Measurements from ENCODE around the gene ANG.
A peak's percentile ranks its signal among the peaks of the same experiment; 100 is the strongest.
"Not testable (repeated sequence)": the region's sequence is repeated elsewhere in the genome, so short reads cannot be mapped to it uniquely, and the experiment has no call there.

The ANG gene

DNA sequence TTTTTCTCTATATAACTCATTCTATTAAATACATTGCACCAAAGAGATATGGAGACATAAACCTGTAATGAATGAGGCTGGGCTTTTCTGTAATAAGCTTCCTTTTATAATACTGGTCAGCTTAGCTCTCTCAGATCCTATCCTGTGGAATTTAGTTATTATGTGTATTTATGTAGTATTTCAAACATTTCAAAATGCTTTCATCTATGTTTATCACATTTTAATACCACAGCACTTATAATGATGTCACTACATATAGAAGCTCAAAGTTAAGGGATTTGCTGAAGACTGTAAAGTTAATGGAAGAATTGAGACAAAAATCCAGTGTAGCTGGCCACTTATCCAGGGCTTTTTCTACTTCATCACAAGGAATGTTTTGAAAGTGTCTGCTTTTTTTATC lies 11.4 kb downstream of the ANG start:
- DNase-seq: no peak

DNA sequence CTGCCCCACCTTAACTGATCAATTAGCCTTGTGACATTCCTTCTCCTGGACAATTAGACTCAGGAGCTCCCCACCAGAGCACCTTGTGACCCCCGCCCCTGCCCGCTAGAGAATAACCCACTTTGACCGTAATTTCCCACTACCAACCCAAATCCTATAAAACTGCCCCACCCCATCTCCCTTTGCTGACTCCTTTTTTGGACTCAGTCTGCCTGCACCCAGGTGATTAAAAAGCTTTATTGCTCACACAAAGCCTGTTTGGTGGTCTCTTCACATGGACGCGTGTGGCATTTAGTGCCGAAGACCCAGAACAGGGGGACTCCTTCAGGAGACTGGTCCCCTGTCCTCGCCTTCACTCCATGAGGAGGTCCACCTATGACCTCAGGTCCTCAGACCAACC lies 12.4 kb downstream of the ANG start:
- not testable (repeated sequence) for DNase-seq

DNA sequence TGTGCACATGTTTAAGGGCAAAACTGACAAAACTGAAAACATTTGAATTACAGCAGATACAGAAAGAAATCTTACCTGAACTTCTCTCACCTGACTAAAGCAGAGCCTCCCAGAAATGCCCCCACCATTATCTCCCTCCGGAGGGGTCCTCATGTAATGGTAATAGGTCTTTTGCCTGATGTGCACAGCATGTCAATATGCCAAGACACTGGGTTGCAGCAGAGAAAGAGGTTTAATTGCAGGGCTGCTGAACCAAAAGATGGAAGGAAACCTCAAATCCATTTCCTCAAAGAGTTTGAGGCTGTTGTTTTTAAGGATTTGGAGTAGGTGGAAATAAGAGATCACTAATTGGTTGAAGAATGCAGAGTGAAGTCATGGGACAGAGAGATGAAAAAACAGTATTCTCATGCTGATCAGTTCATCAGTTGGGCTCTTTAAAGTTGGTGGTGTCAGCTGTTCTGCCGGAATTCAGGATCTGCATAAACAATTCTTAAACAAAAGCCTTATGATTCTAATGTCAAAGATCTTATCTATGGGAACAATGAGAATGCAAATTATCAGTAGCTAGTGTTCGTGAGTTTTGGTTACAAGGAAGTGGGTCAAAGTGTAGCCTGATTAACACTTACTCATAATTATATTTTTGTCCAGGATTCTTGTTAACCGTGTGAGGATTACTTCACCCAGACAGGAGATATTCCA lies 18.2 kb downstream of the ANG start:
- DNase-seq: peak in 1 of 2 donors; percentile 20

DNA sequence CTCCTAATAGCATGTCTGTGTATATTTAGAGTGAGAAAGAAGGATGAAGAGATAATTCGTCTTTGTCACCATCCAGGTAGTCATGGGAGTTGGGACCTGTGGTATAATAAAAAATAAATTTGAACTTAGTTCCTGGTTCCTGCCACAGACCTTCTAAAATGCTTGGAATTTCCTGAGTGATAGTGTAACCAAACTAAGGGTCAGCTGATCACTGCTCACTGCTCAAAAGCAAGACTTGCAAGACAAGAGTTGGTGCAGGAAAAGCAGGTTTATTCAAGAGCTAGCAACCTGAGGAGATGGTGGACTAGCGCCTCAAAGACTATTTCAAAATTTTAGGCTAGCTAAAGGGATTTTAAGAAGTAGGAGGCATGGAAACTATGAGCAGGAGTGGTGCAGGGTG lies 19.1 kb downstream of the ANG start:
- DNase-seq: no peak

DNA sequence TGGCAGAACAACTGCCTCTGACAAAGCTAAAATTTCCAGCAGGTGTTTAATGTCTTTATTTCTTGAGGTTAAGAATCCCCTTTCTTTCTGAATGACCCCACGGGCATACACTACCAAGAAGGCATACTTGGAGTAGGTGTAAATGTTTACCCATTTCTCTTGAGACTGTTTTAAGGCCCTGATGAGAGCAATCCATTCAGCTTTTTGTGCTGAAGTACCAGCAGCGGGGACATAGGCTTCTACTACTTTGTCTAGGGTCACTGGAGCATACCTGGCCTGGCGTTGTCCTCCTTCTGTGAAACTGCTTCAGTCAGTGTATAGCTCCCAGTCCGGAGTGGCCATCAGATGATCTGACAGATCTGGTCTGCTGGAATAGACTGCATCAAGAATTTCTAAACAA lies 22.7 kb downstream of the ANG start:
- no peak for DNase-seq

DNA sequence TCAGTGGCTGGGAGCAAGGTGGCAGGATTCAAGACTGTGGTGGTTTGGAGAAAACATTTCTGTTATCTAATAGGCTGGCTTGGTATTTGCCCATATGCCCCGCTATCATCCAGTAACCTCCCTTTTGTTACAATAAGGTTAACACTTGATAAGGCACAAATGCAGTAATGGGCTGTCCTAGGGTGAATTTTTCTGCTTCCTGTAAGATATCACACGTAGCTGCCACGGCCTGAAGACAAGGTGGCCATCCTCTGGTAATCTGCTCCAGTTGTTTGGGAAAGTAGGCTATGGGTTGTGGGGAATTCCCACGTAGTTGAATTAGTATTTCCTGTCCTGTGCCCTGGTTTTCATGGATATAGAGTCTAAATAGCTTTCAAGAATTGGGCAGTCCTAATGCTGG lies 23.1 kb downstream of the ANG start:
- no peak for DNase-seq

DNA sequence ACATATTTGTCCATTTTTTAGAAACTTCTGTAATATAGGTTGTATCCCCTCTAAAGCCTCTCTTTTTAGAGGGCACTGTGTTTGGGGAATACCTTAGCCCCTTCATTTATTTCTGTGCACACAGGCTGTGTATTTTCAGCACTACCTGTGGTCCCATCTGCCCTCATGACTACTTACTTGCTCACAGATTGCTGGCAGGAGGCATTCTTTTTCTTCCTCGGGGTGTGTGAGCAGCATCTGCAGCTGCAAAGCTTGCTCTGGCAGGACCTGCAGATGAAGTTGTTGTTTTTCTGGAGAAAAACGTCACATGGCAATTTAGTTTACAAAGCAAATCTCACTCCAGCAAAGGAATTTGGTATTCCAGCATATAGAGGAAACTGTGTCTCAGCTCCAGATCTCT lies 24.3 kb downstream of the ANG start:
- no peak for DNase-seq

DNA sequence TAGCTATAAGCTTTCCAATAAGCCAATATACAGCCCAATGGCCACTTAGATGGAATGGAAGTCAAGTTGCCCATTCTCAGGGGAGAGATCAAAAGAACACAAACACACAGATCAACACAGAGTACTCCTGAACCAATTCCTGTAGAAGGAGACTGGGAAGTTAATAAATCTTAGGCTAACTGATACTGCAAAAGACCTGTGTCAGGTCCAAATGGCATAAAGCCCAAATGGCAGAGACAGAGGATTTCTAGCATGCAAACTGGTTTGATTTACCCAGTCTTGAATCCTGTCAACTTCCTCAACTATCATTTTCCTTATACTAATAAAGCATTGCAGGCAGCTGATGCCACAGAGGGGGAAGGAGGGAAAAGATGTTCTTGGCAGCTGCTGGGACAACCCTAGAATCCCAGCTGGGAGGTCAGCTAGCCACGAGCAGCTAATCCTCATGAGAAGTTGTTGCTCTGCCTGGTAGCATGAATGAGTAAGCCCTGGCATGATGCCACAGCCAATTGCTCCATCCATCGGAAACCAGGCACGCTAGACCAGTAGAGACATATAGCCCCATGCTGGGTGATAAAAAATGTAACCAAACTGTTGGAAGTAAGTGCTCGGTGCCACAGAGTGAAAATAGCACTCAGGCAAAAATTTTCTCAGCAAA lies 26.2 kb downstream of the ANG start:
- DNase-seq: peak; percentile 93 to 94

DNA sequence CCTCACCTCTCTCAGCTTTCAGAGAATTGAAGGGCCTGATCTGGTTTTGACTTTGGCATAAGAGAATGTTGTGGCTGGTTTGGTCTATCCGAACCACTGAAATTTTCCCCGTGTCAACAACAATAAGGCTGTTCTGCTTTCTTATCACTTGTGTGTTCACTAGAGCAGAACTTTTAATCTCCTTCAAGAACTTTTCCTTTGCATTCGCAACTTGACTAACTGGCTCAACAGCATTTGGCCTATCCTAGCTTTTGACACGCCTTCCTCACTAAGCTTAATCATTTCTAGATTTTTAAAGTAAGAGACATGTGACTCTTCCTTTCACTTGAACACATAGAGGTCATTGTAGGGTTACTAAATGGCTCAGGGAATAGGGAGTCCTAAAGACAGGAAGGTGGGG lies 31.2 kb downstream of the ANG start:
- no peak for DNase-seq

DNA sequence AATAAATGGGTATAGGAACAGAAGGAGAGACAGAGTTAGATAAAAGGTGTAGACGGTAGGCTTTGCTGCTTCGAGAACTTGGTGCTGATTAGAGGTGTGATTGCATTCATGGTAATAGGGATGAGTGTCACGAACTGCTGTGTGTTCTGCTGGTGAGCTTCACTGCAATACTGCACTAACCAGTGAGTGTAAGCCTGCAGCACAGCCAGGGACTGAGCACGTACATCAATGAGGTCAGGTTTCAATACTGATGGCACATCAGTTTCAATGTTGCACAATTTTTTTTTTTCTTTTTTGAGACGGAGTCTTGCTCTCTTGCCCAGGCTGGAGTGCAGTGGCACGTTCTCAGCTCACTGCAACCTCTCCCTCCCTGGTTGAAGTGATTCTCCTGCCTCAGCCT lies 32.2 kb downstream of the ANG start:
- no peak for DNase-seq

DNA sequence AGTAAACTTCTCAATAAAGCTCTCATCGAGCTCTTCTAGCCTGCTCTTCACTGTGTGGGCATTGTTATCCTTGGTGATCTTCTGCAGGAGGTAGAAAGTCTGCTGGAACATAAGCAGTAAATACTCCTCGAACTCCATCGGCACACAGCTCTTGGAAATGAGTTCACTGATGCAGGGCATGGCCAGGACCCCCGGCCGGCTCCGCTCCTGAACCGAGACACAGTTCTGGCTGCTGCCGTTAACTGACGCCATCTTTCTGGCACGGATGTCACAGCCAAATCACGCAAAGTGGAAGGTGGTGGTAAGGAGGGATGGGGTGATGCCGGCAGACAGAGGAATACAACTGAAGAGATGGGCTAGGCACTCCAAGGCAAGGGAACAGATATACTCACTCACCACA lies 33.5 kb downstream of the ANG start:
- DNase-seq: no peak

DNA sequence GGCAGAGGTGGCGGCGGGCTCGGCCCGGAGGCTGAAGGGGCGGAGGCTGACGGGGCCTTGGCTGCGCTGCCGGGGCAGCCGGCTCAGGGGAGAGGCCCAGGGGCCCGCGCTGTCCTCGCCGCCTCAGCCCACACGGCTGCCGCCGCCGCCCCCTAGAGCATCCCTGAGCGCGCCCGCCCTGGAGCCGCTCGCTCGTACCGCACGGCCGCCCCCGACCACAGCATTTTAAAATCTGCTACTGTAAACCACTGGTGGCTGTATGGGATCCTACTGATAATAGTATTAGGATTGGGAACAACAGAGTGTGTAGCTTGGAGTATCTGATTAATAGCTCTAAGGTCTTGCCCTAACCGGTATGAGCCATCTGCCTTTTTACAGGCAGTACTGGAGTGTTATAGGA lies 34.9 kb downstream of the ANG start:
- DNase-seq: no peak

DNA sequence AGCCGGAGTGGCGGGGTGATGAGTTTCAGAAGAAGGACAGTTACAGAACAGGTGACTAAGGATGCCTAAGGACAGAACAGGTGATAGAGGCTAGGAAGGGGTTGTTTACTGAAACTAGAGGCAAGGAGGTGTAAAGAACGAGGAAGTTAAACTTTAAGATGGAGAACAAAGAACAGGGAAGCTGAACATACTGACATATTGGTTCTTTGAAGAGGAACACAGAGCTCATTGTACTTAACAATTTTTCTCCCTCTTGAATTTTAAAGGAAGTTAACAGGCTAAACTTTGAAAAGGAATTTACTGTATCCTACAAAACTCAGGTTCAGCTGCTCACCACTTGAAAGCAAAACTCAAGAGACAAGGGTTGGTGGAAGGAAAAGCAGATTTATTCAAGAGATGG lies 37.6 kb downstream of the ANG start:
- DNase-seq: peak; percentile 10 to 35

DNA sequence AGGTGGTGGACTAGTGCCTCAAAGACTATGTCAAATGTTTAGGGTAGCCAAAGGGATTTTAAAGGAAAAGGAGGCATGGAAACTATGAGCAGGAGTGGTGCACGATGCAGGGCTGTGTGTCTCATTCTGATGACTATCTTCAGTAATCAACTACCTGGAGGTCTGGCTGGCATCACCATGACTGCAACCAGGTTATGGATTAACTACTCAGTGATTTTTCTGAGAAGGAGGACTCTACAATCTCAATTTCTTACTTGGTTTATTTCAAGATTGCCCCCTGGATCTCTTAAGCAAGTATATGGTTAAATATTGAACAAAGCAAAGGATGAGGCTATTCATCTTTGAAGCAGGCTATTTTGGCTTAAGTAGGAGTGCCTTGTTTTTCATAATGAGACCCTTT lies 38.0 kb downstream of the ANG start:
- DNase-seq: no peak

DNA sequence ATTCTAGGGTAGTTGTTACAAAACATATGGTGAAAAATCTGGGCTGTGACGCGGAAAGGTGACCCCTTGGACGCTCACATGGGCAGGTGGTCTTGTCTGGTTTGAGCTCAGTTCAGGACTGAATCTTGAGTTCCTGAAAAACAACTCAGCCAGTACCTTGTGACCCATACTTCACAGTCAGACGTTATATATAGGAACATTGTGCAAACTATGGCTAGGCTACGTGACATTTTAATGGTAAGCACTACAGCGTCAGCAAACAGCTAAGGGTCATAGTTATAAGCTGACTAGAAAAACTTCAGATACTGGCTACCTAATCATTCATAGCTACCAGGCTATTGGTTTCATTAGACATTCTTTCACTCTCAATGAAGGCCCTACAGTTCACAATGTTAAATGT lies 42.3 kb downstream of the ANG start:
- peak; percentile 44 to 65 for DNase-seq

DNA sequence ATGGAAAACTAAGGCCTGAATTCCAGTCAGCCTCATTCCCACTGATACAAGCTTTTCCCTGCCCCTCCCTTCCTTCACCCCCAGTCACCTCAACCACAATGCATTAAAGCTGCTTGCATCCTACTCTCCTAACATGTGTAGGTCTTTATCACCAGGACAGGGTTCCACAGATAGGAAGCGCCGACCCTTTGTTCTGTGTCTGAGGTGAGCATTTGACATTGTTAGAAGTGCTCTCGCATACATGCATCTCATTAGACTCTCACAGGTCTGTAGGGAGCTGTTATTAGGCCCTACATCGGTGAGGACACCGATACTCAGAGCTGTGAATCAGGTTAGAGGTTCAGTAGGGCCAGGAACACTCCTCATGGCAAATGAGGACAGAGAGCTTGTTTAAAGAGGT lies 43.9 kb downstream of the ANG start:
- DNase-seq: no peak

DNA sequence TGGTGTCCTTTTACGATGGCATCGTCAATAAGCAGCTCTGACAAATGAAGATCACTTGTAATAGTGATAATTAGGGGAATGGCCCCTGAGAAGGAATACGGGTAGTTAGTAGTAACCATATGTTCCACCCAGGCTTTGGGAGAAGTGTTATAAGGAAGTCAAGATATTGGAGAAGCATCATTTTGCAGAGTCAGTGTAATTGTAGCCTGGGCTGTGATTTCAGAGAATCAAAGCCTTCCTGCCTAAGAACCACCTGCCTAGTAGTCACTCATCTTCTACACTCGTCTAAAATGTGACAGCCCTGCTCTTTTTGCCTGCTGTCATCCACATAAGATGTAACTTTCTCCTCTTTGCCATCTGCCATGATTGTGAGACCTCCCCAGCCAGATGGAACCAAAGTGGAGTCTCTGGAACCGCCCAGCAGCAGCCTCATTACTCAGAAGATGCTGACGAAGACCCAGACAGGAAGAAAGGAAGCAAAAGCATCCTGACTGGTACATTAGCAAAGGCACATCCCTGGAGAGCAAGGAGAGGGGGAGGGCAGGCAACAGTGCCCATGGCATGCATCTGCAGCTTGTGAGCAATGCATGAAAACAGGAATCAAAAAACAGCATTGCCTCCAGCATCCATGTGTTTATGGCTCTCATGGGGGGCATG lies 44.5 kb downstream of the ANG start:
- DNase-seq: peak; percentile 62 to 69

DNA sequence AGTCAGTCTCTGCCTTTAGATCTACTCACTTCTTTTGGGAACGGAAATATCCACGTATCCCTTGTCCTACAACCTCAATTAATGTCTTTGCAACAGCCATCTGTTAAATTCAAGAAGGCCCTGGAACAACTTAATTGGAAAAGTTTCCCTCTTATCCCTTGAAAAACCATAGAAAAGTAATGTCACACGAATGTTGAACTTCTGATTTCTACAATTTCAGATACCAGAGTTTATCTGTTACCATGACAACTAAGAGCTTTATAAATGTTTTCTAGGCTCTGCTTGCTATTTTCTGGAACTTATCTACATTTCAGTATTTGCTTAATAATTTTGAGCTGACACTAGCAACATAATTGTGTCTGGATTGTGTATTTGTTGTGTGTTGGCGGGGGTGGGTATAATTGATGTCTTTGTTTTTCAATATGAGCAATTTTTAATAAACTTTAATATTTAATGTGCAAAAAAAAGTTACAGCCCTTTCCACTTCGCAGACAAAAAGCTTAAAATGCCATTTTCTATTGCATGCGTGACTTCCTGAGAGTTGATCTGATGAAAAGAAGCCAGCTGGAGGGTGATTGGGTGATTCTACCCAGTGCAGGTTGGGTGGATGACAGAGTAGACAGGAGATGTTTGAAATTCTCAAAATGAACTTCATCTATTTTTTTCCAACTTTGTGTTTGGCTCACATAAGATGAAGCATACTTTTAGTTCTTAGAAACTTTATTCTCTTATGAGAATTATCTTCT lies 45.3 kb downstream of the ANG start:
- no peak for DNase-seq

DNA sequence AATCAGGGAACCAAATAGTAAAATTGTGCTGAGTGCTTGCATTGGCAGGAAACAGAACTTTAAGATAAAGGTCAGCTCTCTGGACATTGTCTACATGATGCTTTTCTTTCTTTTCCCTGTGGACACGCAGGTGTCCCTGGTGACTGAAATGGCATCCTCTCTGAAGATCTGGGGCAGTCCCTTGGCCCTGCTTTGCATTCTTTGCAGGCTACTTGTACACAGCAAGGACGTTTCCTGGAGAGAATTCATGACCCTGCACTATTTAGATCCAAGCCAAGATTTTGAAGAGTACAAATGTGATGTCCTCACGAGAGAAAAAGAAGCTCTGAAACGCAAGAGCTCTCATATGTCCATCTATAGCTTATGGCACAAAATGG lies 45.9 kb downstream of the ANG start:
- no peak for DNase-seq

DNA sequence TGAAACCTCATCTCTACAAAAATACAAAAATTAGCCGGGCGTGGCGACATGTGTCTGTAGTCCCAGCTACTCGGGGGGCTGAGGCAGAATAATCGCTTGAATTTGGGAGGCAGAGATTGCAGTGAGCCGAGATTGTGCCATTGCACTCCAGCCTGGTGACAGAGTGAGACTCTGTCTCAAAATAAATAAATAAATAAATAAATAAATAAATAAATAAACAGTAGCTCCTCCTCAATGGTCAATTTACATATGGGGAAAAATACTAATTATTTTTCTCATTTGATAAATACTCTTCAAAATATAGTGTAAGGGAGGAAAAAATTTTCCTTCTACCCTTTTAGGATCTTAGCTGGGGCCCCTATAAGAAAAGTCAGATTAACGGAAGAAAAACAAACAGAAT lies 49.7 kb downstream of the ANG start:
- not testable (repeated sequence) for DNase-seq

DNA sequence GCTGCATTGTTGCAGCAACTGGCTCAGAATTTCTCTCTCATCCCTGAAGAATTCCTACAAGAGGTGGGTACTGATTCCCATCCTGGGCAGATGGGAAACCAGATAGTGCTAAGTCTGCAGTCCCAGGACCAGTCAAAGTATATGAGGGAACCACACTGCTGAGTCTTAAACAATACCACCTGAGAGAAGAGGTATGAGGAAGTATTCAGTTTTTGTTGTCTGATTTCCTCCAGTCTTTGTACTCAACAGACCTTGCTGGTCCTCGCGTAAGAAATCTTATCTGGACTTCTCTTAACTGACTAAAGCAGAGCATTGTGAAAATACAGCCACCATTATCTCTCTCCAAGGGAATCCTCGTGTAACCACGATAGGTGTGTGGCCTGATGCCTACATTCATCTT lies 53.6 kb downstream of the ANG start:
- no peak for DNase-seq

DNA sequence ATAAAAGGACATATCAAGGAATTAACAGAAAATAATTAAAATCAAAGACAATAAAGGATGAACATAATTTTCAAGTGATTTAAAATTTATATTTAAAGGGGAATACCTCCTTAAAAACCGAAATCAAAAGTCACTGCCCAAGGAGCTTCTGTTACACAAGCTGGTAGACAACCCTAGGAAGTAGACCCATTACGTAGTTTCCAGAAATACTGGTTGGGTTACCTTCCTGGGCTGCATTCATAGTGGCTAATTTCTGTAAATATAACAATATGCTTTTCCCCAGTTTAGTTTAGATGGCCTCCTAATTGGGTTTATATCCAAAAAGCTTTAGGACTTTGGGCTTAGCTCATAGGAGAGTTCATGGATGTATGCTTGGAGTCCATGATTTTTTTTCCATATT lies 55.0 kb downstream of the ANG start:
- DNase-seq: no peak
